Measurements from ENCODE around the gene RCN1. TPM values are rescaled to one million over a fixed set of nuclear protein-coding genes. Genes with fewer than 3 reads are reported as not detected.

The RCN1 gene
- total and polyA plus RNA-seq, 2 donors (not counting 3 experiments of a cell fraction or from before 2014, with no cell fraction given), result 174 to 285 TPM

DNA sequence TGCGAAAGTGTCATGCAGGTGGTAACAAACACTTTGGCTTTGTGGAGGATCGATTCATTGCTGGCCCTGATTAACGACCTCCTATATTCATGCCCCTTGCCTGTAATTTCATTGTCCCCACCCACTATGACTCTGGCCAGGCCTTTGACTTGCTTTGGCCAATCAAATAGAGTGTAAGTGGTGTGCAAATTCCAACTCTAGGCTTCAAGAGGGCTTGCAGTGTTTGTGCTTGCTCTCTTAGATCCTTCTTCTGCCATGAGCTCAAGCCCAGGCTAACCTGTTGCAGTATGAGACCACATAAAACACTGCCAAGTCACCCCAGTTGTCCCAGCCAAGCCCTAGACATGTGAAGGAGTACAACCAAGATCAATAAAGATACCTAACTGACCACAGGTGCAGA is 48.0 kb downstream of the RCN1 start:
- FAIRE-seq (no peak), DNase-seq (ENCODE audit: low read depth, low spot score) (no peak)
- dilution Hi-C loops (cut with MboI; ENCODE audit: extremely low pct_ligation_motif_present, low sequenced_read_pairs) (no loop called here), intact Hi-C loops (cut with micrococcal nuclease) (no loop called here)
- Histone ChIP-seq H3K9me1 (replicated peaks; ENCODE audit: control insufficient read depth, extremely low read depth, insufficient read depth, low read length) (no peaks in the 10 kb centered on the region), H4K20me1 (replicated peaks; ENCODE audit: control insufficient read depth, extremely low read depth, insufficient read depth, low read length) (no peaks in the 10 kb centered on the region), H3K4me2 (ENCODE audit: insufficient read depth, low read length) (no peak overlapping the region), H2AFZ (ENCODE audit: low read depth, low read length) (no peak overlapping the region), H3K4me3 (replicated peaks in 1 of 3; ENCODE audit: insufficient read depth in 1 of 3, low read depth in 1 of 3, low read length in 3 of 3) (no peak overlapping the region), H3K27ac (ENCODE audit: insufficient read depth, low read depth, low read length) (no peak overlapping the region), H3K4me1 (ENCODE audit: control insufficient read depth, extremely low read depth, insufficient read depth, low read length) (peaks cover 14% of the 10 kb centered on the region), H3K36me3 (ENCODE audit: control insufficient read depth in 2 of 2, extremely low read depth in 1 of 2, insufficient read depth in 2 of 2, low read length in 2 of 2) (no peaks in the 10 kb centered on the region), H3K27me3 (ENCODE audit: control insufficient read depth in 2 of 2, insufficient read depth in 2 of 2, low read length in 2 of 2) (no peaks in the 10 kb centered on the region), H3K9ac (replicated peaks; ENCODE audit: extremely low read depth, insufficient read depth, low read length) (no peak overlapping the region), H3K9me3 (replicated peaks; ENCODE audit: control insufficient read depth, insufficient read depth, low read length) (no peaks in the 10 kb centered on the region), H3K79me2 (ENCODE audit: control insufficient read depth, insufficient read depth, low read length) (no peaks in the 10 kb centered on the region)
- BruUV-seq (replicated peaks), result no TSS peak
- TF ChIP-seq EZH2 (IDR thresholded peaks at IDR 0.05; ENCODE audit: borderline replicate concordance, low read depth, low read length, severe bottlenecking) (no peak), POLR2A (IDR thresholded peaks at IDR 0.05; ENCODE audit: low read depth, low read length) (no peak), GATA2 (IDR thresholded peaks at IDR 0.05; ENCODE audit: insufficient read depth, insufficient read length, low read depth, low read length) (no peak), JUN (IDR thresholded peaks at IDR 0.05; ENCODE audit: borderline replicate concordance, insufficient read depth, insufficient read length, low read depth) (no peak), FOS (IDR thresholded peaks at IDR 0.05; ENCODE audit: borderline replicate concordance, insufficient read depth, low read length) (no peak), POLR2AphosphoS5 (IDR thresholded peaks at IDR 0.05; ENCODE audit: insufficient read depth, low read depth, low read length) (no peak), MYC (IDR thresholded peaks at IDR 0.05; ENCODE audit: low read depth, low read length) (no peak)
- TF ChIP-seq, protein P1, sequence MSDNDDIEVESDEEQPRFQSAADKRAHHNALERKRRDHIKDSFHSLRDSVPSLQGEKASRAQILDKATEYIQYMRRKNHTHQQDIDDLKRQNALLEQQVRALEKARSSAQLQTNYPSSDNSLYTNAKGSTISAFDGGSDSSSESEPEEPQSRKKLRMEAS (IDR thresholded peaks at IDR 0.05; ENCODE audit: insufficient read depth, insufficient read length), result no peak
- TF ChIP-seq, protein P2, sequence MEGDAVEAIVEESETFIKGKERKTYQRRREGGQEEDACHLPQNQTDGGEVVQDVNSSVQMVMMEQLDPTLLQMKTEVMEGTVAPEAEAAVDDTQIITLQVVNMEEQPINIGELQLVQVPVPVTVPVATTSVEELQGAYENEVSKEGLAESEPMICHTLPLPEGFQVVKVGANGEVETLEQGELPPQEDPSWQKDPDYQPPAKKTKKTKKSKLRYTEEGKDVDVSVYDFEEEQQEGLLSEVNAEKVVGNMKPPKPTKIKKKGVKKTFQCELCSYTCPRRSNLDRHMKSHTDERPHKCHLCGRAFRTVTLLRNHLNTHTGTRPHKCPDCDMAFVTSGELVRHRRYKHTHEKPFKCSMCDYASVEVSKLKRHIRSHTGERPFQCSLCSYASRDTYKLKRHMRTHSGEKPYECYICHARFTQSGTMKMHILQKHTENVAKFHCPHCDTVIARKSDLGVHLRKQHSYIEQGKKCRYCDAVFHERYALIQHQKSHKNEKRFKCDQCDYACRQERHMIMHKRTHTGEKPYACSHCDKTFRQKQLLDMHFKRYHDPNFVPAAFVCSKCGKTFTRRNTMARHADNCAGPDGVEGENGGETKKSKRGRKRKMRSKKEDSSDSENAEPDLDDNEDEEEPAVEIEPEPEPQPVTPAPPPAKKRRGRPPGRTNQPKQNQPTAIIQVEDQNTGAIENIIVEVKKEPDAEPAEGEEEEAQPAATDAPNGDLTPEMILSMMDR (IDR thresholded peaks at IDR 0.05; ENCODE audit: extremely low read depth in 1 of 2, insufficient read depth in 1 of 2, low read depth in 1 of 2, low read length in 2 of 2), result no peak
- ChIA-PET CTCF (no interaction called here), POLR2A (no interaction called here)
